Measurements from ENCODE around the gene TCEANC2.

TCEANC2 gene

DNA sequence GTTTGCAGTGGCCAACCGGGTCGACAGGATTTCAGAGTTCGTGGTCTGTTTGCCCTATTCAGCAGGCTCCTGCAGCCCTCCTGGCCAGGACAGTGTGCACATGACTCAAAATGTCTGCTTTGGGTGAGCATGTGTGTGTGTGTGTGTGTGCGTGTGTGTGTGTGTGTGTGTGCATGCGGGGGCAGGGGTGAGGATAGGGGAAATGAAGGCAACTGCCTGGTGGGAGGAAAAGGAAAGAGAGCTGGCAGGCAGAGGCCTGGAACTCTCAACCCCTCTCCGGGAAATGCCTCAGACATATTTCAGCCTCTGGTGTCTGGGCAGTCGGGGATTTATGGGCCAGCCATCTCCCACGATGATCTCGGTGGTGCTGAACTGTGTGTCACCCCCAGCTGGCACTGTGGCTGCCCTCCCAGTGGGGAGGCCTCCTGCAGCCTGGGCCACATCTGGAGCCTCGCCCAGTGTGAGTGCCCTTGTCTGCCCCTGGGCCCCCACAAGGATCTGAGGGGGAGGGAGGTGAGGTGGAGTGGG lies 84.2 kb downstream of the TCEANC2 start:
- DNase-seq = peak; percentile 65

DNA sequence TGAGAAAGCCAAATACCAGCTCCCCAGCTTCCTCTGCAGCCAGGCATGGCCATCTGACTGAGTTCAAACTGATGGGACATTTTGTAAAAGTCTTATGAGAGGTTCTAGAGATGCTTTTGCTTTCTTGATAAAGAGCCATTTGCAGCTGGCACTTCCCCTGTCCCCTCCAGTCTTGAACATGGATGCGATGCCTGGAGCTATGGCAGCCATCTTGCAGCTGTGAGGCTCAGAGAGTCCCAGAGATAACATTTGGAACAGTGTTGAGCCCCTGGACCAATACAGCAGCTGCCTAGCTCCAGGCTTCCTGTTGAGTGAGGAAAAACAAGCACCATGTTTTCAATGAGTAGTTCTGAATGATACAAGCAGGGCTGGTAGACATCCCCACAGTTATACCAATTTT lies 85.6 kb downstream of the TCEANC2 start:
- no peak for DNase-seq

DNA sequence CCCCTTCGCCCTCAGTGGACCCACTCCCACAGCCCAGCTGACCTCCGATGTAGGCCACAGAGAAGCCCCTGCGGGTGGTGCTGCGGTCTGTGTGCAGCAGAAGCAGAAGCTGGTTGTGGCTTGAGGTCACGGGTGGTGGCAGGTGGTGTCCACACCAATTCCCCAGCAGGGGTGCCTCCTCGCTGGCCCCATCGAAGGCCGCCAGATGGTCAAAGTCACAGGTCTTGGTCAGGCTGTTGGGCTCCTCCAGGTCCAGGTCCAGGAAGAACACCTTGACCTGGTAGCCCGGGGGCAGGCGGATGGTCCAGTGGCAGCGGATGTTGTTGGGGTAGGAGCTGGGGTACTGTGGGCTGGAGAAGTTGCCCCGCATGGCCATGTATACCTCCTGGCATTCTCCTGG lies 86.3 kb downstream of the TCEANC2 start:
- DNase-seq = no peak

DNA sequence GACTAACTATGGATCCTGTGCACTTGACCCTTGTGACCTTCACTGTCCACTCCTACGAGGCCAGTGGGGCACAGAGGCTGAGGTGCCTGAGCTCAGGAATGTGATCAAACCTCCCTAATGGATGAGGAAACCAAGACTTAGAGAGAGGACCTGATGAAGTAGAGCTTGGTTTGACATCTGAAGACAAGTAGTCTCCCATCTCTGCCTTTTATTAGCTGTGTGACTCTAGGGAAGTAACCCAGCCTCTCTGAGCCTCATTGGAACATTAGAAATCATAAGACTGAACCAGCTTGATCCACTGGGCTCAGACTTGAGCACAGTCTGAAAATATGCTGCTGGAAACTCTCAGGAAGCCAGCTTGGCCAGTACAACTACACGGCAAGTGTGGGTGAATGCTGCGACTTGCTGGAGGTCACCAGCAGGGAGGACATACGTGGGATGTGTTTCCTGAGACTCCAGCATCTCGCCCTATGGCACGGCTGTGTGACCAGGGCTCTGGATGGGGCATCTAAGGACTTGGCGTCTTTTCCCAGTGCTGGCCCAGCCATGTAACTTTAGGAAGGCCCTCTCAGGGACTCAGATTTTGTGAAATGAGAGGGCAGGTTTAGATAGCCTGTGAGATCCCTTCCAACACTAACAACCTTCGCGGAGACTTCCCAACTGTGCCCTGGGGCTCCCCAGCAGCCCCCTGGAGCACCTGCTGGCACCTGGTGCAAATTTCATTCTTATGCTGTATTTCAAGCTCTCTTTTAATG lies 88.9 kb downstream of the TCEANC2 start:
- no peak for DNase-seq

DNA sequence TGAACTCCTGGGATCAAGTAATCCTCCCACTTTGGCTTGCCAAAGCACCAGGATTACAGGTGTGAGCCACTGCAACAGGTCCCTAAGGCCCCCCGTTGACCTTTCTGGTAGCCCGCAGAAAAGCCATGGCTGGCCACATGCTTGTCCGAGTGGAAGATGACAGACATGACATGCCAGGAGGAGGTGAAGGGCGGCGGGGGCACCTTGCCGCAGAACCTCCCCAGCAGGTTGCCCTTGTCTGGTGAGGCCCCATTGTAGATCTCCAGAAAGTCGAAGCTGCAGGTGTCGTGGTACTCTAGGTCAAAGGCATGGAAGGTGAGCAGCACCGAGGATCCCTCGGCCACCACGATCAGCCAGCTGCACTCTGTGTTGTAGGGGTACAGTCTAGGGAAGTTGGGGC lies 91.0 kb downstream of the TCEANC2 start:
- DNase-seq = no peak

DNA sequence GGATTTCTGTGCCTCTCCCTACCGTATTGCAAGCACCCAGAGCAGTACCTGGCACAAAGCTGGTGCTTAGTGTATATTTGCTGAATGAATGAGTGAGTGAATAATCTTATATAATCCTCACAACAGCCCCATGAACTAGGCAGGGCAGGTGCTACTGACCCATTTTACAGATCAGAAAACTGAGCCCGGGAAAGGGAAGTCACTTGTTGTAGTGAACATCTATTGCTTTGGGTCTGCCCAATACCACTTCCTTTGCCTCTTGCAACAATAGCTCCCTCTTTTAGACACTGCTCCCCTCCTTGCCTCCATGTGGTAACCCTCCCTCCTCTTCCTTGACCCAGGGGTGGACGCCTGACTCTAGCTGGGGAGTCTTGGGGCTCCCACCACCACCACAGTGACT lies 96.3 kb downstream of the TCEANC2 start:
- no peak for DNase-seq

DNA sequence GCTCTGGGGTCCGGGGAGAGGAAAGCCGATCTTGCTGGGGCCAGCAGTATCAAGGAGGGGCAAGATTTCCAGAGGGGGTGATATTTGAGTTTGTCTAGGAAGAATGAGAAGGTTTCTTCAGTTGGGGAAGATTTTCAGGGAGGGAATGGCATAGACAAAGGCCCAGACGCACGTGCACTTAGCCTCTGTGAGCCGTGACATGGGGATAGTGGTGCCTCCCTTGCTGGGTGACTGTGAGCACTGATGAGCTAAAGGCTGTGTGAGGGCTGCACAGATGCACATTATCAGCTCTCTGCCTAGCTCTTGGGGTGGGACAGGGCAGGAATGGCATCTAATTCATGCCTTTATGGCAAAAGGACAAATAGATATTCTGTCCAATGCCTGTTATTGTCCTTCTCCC lies 97.6 kb downstream of the TCEANC2 start:
- DNase-seq = no peak

DNA sequence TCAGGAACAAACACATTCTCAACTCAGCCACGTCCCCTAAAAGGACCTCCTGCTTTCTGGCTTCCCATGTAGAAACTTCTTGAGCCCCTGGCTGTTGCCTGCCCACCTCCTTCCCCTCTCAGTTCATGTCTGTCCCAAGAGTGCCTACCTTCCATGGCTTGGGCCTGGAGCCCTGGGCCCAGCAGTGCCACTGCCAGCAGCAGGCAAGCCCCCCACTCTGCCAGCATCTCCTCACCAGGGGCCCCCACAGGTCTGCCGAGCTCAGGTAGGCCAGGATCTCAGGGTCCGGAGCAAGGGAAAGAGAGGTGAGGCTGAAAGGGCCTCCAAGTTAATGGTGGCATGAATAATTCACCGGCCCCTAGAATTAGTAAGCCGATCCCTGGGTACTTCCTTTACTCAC lies 99.3 kb downstream of the TCEANC2 start, which contains the start of gene CDCP2:
TSS of gene CDCP2 (minus strand) at position 305 of the 400 bp plus-strand sequence. CDS start at position 227, 78 bp downstream.
- no peak for DNase-seq

DNA sequence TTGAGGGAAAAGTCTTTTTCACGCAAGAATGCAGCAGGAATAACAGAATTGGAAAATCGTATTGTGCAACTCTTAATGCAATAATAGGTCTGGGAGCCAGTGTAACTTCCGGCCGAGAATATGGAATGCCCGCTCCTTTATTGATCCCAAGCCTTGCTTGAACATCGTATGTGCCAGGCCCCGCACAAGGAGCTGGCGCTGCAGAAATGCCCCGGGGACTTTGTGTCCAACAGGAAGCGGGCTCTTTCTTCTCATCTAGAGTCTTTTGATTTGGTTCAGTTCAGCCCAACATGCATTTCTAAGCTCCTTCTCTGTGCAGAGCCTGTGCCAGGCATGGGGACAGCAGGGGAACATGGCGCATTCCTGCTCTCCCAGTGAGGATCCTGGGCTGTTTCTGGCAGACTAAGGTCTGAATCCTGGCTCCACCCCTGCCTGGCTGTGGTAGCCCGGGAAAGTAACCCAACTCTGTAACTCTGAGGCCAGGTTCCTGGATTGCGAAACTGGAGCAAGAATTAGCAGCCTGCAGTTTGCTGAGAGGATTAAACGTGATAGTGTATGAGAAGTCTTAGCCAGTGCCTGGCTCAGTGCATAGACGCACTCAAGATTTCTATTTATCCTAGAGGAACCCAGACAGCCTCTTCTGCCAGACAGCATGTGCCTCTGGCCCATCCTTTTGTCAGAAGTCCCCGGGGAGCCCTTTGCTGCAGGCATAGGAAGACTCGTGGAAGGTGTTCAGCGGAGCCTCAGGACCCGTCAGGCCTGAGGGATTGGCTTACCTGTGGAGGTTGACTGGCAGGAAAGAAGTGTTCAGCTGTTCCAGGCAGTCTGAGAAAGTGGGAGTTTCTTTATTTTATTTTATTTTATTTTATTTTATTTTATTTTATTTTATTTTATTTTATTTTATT lies 100.4 kb downstream of the TCEANC2 start:
- peak; percentile 68 for DNase-seq

Data from right forelimb (tissue), 1 donor.